Breast epithelium (tissue), 3 donors: ENCODE results near the gene PNPLA6.

Experiments used
- POLR2A ChIP-seq: fragments of 450-650 bp; IDR thresholded peaks from one replicate; pipeline ENCODE4 v1.6.1; 2016; ENCODE audit warnings: antibody characterized with exemption, mild to moderate bottlenecking, moderate library complexity
- POLR2AphosphoS5 ChIP-seq, 3 donors: sonication (generic); formaldehyde crosslinking; IDR thresholded peaks; one replicate each; pipeline ENCODE4 v1.6.1; 2017; ENCODE audit warnings: antibody characterized with exemption in 3 of 3
- TF ChIP-seq, protein P1 (sequence below), 3 donors: fragments of 450-650 bp; IDR thresholded peaks; one replicate each; pipeline ENCODE4 v1.5.1; 2016 to 2017; ENCODE audit warnings: antibody characterized with exemption in 3 of 3, mild to moderate bottlenecking in 3 of 3, moderate library complexity in 3 of 3

- TF ChIP-seq, protein P1, sequence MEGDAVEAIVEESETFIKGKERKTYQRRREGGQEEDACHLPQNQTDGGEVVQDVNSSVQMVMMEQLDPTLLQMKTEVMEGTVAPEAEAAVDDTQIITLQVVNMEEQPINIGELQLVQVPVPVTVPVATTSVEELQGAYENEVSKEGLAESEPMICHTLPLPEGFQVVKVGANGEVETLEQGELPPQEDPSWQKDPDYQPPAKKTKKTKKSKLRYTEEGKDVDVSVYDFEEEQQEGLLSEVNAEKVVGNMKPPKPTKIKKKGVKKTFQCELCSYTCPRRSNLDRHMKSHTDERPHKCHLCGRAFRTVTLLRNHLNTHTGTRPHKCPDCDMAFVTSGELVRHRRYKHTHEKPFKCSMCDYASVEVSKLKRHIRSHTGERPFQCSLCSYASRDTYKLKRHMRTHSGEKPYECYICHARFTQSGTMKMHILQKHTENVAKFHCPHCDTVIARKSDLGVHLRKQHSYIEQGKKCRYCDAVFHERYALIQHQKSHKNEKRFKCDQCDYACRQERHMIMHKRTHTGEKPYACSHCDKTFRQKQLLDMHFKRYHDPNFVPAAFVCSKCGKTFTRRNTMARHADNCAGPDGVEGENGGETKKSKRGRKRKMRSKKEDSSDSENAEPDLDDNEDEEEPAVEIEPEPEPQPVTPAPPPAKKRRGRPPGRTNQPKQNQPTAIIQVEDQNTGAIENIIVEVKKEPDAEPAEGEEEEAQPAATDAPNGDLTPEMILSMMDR (IDR thresholded peaks at IDR 0.05): no peak
- TF ChIP-seq POLR2A: no peak
- no peak for TF ChIP-seq POLR2AphosphoS5 (IDR thresholded peaks at IDR 0.05)
These were observed 43.7 kb downstream of the PNPLA6 start for GRCh38 chr19:7579182-7579581.
